CD4-positive, alpha-beta T cell (primary cell): Measurements from ENCODE around the gene ZAP70. TPM values are rescaled to one million over a fixed set of nuclear protein-coding genes. Genes with fewer than 3 reads are reported as not detected.
A peak's percentile ranks its signal among the peaks of the same experiment; 100 is the strongest.

ENCODE experiments used
- ATAC-seq: fragments of 200-7000 bp; cut with Tn5 transposase; one replicate; pipeline ENCODE4 v1.10.0; 2022; ENCODE audit warnings: mild to moderate bottlenecking; ENCODE audit not compliant: poor library complexity
- CTCF ChIA-PET: fragments of 350-600 bp; sonication (Branson Sonifier 250); formaldehyde crosslinking; loops from one replicate; lab custom pipeline; 2021; ENCODE audit warnings: antibody characterized with exemption, inconsistent platforms; lab: Charles Lee
- POLR2A ChIA-PET: fragments of 350-600 bp; sonication (Branson Sonifier 250); formaldehyde crosslinking; loops from one replicate; lab custom pipeline; 2021; ENCODE audit warnings: antibody characterized with exemption, inconsistent platforms; lab: Charles Lee
- DNase-seq, 14 experiments: peaks; one replicate each; pipeline ENCODE4 v3.0.0-alpha.2; 2013 to 2020; ENCODE audit warnings: mixed read lengths in 2 of 14
- H3K27ac ChIP-seq, 2 donors: one replicate each; pipeline versions ENCODE4 v1.5.1 to v1.7.0; 2013; ENCODE audit warnings: low read length in 2 of 2, low read depth in 1 of 2, mild to moderate bottlenecking in 1 of 2
- H3K27me3 ChIP-seq, 2 experiments: 1 replicate in 1 of 2; 2 replicates in 1 of 2; pipeline versions ENCODE4 v1.6.1 to v1.7.0; 2013; ENCODE audit warnings: low read length in 2 of 2, control low read depth in 1 of 2, mild to moderate bottlenecking in 1 of 2, moderate library complexity in 1 of 2; ENCODE audit not compliant: insufficient read depth in 2 of 2, control insufficient read depth in 1 of 2
- H3K36me3 ChIP-seq: one replicate; pipeline ENCODE4 v1.6.1; 2013; ENCODE audit warnings: low read length, control low read depth; ENCODE audit not compliant: insufficient read depth
- H3K4me1 ChIP-seq: one replicate; pipeline ENCODE4 v1.6.1; 2013; ENCODE audit warnings: low read length, control low read depth; ENCODE audit not compliant: insufficient read depth
- H3K4me3 ChIP-seq: one replicate; pipeline ENCODE4 v1.5.1; 2013; ENCODE audit warnings: mild to moderate bottlenecking, low read length, moderate library complexity
- H3K9me3 ChIP-seq, 2 experiments: 1 replicate in 1 of 2; 2 replicates in 1 of 2; pipeline versions ENCODE4 v1.6.1 to v1.7.0; 2013; ENCODE audit warnings: low read length in 2 of 2, mild to moderate bottlenecking in 2 of 2, control low read depth in 1 of 2, moderate library complexity in 1 of 2; ENCODE audit not compliant: control insufficient read depth in 1 of 2, insufficient read depth in 1 of 2
- H3K27ac Mint-ChIP-seq: one replicate; pipeline ENCODE4 v1.8.0; 2020; ENCODE audit warnings: mixed read lengths
- H3K27me3 Mint-ChIP-seq: one replicate; pipeline ENCODE4 v1.8.0; 2021; ENCODE audit warnings: mixed read lengths
- H3K36me3 Mint-ChIP-seq: one replicate; pipeline ENCODE4 v1.8.0; 2021; ENCODE audit warnings: low read depth, mixed read lengths
- H3K4me1 Mint-ChIP-seq: one replicate; pipeline ENCODE4 v1.8.0; 2021; ENCODE audit warnings: low read depth, mixed read lengths
- H3K4me3 Mint-ChIP-seq: one replicate; pipeline ENCODE4 v1.8.0; 2020; ENCODE audit warnings: mild to moderate bottlenecking, mixed read lengths
- H3K9me3 Mint-ChIP-seq: one replicate; pipeline ENCODE4 v1.8.0; 2020; ENCODE audit warnings: mixed read lengths
- CTCF ChIP-seq: fragments of 200-600 bp; IDR thresholded peaks from one replicate; pipeline ENCODE4 v1.8.0; 2022; ENCODE audit warnings: antibody characterized with exemption, mild to moderate bottlenecking
- intact Hi-C, 2 experiments: fragments of 100-400 bp; cut with DNase I in 1 of 2; cut with micrococcal nuclease in 1 of 2; formaldehyde crosslinking; loops; one replicate each; pipeline versions ENCODE4 v1.15.1 to v1.9.0; 2023 to 2025; cut with DNase I, micrococcal nuclease
- total RNA-seq, 174 experiments: library from RNA in 2 of 174; stranded (reverse) in 2 of 174; gene quantifications; one replicate each; pipeline ENCODE4 v1.2.3 and lab custom pipeline; 2021 to 2026

Gene ZAP70
- total RNA-seq, 2 experiments from 2014 or later = 440 to 470 TPM

- Mint-ChIP-seq H3K27me3 (no peaks in the 10 kb centered on the region), H3K36me3 (peaks cover 13% of the 10 kb centered on the region), H3K4me3 (no peak overlapping the region), H3K9me3 (no peaks in the 10 kb centered on the region), H3K4me1 (peaks cover 56% of the 10 kb centered on the region), H3K27ac (peak overlapping the region; percentile 4)
- H3K9me3 ChIP-seq = no peaks in the 10 kb centered on the region
- H3K27me3 ChIP-seq = no peaks in the 10 kb centered on the region
- H3K36me3 ChIP-seq = peaks cover 5% of the 10 kb centered on the region
- ChIA-PET POLR2A (interaction anchor here (1.7 to 3.3 kb wide), 2 partner anchors 29 to 34 kb away, joined by 6 to 18 read pairs; partner anchors contain the start of gene ZAP70), CTCF (interaction anchor here (2.1 kb wide), 1 partner anchor 38 kb away, joined by 23 read pairs; no protein-coding TSS in a partner anchor)
- no peak for ATAC-seq
- H3K4me1 ChIP-seq = peaks cover 50% of the 10 kb centered on the region
- H3K4me3 ChIP-seq = no peak overlapping the region
- no peak for TF ChIP-seq CTCF
- no peak overlapping the region for H3K27ac ChIP-seq
- intact Hi-C loops = no loop called here
- peak in 1 of 14 experiments; percentile 58 for DNase-seq
Observed at GRCh38 chr2:97747285-97747684, 33.9 kb downstream of the ZAP70 start.

- no peaks in the 10 kb centered on the region for H3K9me3 ChIP-seq
- no peak overlapping the region for H3K27ac ChIP-seq
- ChIA-PET POLR2A (interaction anchor here (1.5 to 3.3 kb wide), 3 partner anchors 29 to 34 kb away, joined by 6 to 18 read pairs (median 6); partner anchors contain the start of gene ZAP70), CTCF (interaction anchor here (0.7 to 2.1 kb wide), 6 partner anchors 29 to 157 kb away, joined by 3 to 23 read pairs (median 6); partner anchors contain the start of gene ZAP70)
- ATAC-seq (no peak), DNase-seq (no peak)
- H3K9me3 Mint-ChIP-seq = no peaks in the 10 kb centered on the region
- peaks cover 46% of the 10 kb centered on the region for H3K4me1 ChIP-seq
- TF ChIP-seq CTCF = no peak
- no peak overlapping the region for H3K4me3 Mint-ChIP-seq
- H3K36me3 ChIP-seq = peaks cover 5% of the 10 kb centered on the region
- no peak overlapping the region for H3K4me3 ChIP-seq
- peaks cover 52% of the 10 kb centered on the region for H3K4me1 Mint-ChIP-seq
- H3K36me3 Mint-ChIP-seq = peaks cover 13% of the 10 kb centered on the region
- H3K27me3 ChIP-seq = no peaks in the 10 kb centered on the region
- intact Hi-C loops = loop anchor here (1.0 kb wide), 2 partner anchors 37 to 47 kb away; no protein-coding TSS in a partner anchor
- no peaks in the 10 kb centered on the region for H3K27me3 Mint-ChIP-seq
- H3K27ac Mint-ChIP-seq = peak overlapping the region; percentile 4
Observed at GRCh38 chr2:97747716-97748115, 34.3 kb downstream of the ZAP70 start.

- H3K4me3 ChIP-seq = no peak overlapping the region
- H3K9me3 ChIP-seq = no peaks in the 10 kb centered on the region
- Mint-ChIP-seq H3K4me3 (no peak overlapping the region), H3K9me3 (no peaks in the 10 kb centered on the region), H3K4me1 (peaks cover 34% of the 10 kb centered on the region), H3K27ac (no peak overlapping the region), H3K36me3 (peaks cover 6% of the 10 kb centered on the region), H3K27me3 (no peaks in the 10 kb centered on the region)
- no peaks in the 10 kb centered on the region for H3K27me3 ChIP-seq
- H3K36me3 ChIP-seq = peaks cover 5% of the 10 kb centered on the region
- ChIA-PET CTCF (no interaction called here), POLR2A (no interaction called here)
- intact Hi-C loops = no loop called here
- TF ChIP-seq CTCF = no peak
- peaks cover 32% of the 10 kb centered on the region for H3K4me1 ChIP-seq
- H3K27ac ChIP-seq = no peak overlapping the region
- DNase-seq (no peak), ATAC-seq (no peak)
Observed at GRCh38 chr2:97749581-97749980, 36.2 kb downstream of the ZAP70 start.
